Left lobe of liver (tissue), 2 donors: ENCODE measurements around the gene SLC2A13. TPM values are rescaled to one million over a fixed set of nuclear protein-coding genes. Genes with fewer than 3 reads are reported as not detected.
"Not testable (repeated sequence)": the region's sequence is repeated elsewhere in the genome, so short reads cannot be mapped to it uniquely, and the experiment has no call there.

ENCODE experiments used
- ATAC-seq: fragments of 200-7000 bp; cut with Tn5 transposase; one replicate; pipeline ENCODE4 v1.9.1; 2020; ENCODE audit warnings: mild to moderate bottlenecking, moderate library complexity
- DNase-seq: peaks from one replicate; pipeline ENCODE4 v3.0.0-alpha.2; 2020; ENCODE audit warnings: low spot score
- total RNA-seq: library from RNA; stranded (reverse); gene quantifications from one replicate; pipeline ENCODE4 v1.2.1, GENCODE V29; 2021
- donor health status: DM: no; HTN: no; CAD: no; lungs with moderate emphysema.
- donor health status: DM: no; HTN: yes; CAD: no.

Gene SLC2A13
- total RNA-seq, 1 donor from 2014 or later, result 5.7 TPM

DNA sequence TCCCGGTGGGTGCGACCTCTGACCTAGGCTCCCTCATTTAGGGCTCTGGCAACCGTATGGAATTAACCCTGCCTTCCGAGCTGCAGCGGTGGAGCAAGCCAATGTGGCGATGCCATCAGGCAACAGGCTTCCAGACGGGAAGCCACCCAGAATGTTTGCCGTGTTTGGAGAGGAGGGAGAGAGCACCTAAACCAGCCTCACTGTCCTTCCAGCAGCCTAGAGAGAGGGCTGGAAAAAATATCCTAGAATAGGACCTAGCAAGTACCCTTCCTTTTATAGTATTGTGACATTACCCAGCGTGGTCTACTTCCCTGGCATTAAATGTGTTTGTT, 287 bp upstream of the SLC2A13 start:
- ATAC-seq (no peak), DNase-seq (no peak)

- ATAC-seq (peak; percentile 62), DNase-seq (peak; percentile 64)
Observed at GRCh38 chr12:40105265-40105514, 691 bp downstream of the SLC2A13 start.

DNA sequence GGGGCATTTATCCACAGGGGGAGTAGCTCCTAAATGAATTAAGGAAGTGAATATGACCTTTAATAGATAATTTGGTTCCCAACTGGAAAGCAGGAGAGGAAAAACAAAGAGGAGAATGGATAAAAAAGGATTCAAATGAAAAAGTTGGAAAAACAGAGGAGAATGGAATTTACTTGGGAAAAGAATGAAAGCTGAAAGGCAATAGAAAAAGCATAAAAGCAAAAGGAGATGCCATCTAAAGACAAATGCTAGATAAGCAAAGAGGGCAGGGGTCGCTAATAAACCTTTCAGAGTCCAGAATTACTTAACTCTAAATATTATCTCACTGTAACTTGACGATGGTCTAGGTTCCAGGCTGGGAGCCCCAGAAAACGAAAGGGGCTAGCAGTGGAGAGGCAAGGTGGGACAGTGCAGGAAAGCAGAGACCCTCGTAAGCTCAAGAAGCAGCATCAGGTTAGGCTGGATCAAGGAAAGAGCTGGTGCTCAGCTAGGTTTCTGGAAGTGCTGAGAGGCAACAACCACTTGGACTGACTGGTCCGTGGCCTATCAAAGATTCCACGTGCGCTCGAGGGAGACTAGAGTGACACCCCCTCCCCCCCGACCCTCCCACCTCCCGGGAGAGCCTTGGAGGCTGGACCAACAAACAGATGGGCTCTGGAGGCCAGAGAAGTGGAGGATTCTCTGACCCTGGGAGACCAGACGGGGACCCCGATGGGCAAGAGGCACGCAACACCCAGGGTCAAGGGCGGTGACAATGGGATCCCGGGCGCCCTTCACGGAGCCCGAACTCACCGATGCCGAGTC, 1.2 kb downstream of the SLC2A13 start:
- DNase-seq (no peak), ATAC-seq (no peak)

DNA sequence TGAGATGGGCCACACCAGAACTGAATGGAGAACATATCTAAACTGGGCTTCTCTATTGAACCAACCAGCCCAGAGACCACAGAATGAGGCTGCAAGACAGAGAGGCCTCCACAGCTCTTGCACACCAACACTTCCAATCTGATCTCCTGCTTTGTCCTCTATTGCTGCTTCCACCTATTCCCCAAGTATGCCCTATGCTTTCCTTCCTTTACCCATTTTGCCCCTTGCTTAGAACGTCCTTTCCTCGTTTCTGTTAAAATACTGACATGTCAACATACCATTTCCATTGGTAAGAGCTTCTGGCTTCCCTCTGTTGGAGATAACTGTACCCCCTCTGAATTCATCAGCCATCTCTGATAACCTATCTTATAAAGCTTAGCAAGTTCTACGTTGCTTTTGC, 2.8 kb downstream of the SLC2A13 start:
- no peak for ATAC-seq
- no peak for DNase-seq

DNA sequence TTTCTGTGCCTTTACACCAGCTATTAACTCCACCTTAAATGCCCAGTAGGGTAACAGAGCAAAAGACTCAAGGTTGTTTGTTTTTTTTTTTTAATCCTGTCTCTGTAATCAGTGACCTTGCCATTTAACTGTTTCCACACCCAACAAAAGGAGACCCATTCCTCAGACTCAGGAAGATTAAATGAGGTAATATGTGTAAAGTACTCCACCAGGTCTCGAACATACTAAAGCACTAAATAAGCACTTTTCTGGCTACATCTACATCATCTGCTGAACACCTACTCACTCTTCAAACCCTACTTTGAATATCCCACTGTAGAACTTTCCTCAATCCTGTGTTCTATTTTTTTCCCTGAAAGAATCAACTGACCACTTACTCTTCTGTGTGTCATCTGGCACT, 4.1 kb downstream of the SLC2A13 start:
- no peak for DNase-seq
- no peak for ATAC-seq

- peak; percentile 87 for ATAC-seq
- DNase-seq, result no peak
Observed at GRCh38 chr12:40099423-40099853, 6.4 kb downstream of the SLC2A13 start.

GRCh38 chr12:40098406-40099145, 7.3 kb downstream of the SLC2A13 start:
- ATAC-seq (no peak), DNase-seq (no peak)

DNA sequence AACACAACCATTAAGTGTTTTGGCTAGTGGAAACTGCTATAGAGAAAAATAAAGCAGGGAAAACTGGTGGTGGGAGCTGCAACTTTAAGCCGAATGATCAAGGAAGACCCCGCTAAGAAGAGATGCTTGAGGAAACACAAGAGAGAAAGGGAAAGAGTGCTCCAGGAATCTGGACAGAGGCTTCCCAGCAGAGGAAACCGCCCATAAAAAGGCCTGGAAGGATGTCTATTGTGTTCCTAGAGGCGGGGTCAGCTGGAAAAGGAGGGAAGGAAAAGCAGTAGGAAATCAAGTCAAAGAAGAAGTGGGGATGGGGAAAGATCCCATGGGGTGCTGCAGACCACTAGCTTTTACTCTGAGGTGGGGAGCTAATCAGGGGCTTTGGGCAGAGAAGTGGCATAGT, 12.4 kb downstream of the SLC2A13 start:
- DNase-seq (no peak), ATAC-seq (no peak)

DNA sequence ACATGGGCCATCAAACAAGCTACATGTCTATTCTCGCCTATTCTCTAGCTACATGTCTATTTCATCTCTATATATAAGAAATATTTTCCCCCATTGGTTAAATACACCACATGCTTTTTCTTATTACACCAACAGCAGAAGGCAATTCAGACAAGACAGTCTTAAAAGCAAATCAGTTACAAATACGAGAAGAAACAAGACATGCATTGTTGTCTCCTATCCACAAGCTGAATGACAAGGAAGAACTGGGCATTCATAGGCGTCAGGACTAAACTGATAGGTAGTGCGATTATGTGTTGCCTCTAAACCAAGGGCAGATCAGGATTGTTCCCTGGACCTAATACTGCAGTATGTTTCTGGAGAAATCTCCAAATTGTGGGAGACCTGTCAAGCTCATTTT, 19.4 kb downstream of the SLC2A13 start:
- ATAC-seq (no peak), DNase-seq (no peak)

- no peak for ATAC-seq
- DNase-seq, result no peak
Observed at GRCh38 chr12:40078266-40078665, 27.6 kb downstream of the SLC2A13 start.

DNA sequence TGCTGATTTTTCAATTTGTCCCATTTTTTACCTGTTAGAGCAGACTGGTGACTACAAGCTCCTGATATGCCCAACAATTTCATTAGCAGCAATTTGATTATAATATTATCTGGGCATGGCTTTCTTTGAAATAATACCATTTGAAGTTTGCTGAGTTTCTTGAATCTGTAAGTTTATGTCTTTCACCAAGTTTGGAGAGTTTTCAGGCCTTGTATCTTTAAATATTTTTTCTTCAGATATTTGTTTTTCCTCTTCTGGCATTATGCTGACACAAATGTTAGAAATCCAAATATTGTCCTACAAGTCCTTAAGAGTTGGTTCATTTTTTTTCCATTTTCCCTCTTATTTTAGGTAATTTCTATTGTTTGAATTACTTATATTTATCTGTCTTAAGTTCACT, 30.4 kb downstream of the SLC2A13 start:
- no peak for DNase-seq
- ATAC-seq, result no peak

DNA sequence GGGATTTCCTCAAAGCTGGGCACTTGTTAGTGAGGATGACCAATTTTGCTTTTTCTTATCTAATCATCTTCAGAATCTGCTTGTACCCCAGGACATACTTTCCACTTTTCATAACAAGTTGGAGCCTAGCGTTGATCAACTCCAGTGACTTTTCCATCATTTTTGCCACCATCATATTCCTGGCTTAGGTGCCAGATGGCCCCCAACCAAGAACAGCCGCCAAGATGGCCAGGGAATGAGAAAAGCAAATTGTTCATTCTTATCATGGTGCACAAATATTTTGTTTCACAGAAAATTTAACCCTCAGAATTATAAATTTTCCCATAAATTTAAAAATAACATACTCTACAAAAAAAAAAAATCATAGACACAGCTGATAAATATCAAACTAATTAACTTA, 37.5 kb downstream of the SLC2A13 start:
- DNase-seq (no peak), ATAC-seq (no peak)

GRCh38 chr12:40065636-40066035, 40.2 kb downstream of the SLC2A13 start:
- ATAC-seq (no peak), DNase-seq (no peak)

DNA sequence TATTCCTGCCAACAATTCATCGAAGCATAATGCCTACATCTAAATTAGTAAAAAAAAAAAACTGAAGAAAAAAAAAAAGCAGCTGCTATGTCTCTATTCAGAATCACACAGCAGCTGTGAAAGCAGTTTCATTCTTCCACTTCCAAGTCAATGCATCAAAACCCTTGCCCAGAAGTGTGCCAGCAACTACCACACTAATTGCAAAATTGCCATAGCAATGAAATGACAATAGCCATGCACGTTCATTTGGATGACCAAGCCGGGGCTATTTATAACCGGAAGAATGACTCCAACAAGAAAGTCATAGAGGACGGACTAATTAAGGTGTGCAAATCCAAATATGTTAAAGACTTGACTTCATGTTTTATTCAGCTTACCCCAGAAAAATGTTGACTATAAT, 42.5 kb downstream of the SLC2A13 start:
- ATAC-seq (no peak), DNase-seq (no peak)

GRCh38 chr12:40058721-40059190, 47.1 kb downstream of the SLC2A13 start:
- ATAC-seq, result no peak
- no peak for DNase-seq

DNA sequence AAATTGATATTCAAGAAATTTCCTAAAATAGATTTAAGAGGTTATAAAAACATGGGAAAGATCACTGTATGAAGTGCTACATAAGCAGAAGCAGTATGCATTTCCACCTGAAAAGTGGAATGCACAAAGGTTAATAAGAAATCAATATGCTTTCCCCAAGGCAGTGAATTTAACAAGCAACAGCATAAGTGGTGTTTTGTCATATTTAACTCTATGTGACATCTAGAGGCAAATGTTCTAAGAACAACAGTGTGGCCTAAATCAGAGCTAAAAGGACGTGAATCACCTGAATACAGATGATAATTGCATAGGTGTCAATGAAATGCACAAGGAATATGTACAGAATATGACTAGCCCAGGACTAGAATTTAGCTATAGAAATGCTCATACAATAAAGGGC, 49.5 kb downstream of the SLC2A13 start:
- ATAC-seq (peak; percentile 40), DNase-seq (no peak)

DNA sequence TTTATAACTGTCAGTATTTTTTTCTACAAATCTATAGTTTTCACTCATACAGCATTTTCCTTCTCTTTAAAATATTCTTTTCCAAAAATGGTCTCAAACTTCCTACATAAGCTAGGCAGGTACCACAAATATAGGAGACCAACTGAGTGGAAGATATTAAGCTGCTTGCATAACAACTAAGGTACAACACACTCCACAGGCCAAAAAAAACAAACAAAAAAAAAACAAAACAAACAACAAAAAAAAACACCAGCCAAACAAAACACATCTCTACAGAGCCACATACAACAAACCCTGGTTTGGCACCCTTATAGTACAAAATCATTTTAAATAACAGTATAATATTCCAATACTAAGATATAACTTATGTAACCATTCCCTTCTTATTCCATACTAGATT, 50.1 kb downstream of the SLC2A13 start:
- no peak for DNase-seq
- no peak for ATAC-seq

DNA sequence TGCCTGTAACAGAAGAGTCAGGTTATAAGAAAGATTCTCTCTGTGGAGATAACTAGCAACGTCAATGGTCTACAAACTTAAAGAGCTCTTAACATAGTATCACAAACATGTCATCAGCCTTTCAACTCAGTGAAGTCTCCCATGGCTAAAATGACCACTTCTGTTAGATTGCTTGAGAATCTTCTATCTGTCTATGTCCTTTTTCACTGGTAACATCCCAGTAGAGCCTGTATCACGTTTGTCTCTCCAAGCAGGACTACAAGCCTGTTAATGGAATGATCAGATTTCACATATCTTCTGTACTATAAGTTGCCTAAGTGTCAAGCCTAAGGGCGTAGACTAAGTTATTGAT, 50.7 kb downstream of the SLC2A13 start:
- ATAC-seq (no peak), DNase-seq (no peak)

DNA sequence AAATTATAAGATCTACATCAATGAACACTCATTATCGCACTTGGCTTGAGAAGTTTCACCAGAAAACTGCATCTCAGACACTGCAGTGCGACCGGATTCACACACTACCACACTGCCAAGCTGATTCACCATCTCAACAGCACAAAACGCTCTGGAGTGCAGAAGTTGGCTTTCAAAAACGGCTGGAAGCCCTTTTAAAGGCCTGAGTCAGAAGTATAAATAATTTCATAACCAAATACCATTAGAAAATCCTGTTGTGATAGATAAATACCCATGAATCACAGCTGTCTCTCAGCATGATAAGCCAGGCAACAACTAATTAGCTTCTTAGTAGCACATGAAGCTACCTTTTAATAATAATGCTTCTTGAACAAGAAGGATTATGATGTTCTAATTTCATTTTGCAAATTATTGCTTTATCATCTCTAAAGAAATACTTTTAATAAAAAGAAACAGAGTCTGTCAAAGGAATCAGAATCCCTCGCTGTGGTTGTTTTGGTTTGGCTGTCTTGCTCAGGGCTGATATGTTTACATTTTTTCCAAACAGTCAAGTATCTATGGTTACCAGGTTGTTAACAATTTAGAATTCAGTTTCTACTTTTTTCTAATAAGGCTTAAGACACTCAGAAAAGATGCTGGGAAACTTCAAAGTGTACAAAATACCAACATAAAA, 51.2 kb downstream of the SLC2A13 start:
- no peak for DNase-seq
- no peak for ATAC-seq

DNA sequence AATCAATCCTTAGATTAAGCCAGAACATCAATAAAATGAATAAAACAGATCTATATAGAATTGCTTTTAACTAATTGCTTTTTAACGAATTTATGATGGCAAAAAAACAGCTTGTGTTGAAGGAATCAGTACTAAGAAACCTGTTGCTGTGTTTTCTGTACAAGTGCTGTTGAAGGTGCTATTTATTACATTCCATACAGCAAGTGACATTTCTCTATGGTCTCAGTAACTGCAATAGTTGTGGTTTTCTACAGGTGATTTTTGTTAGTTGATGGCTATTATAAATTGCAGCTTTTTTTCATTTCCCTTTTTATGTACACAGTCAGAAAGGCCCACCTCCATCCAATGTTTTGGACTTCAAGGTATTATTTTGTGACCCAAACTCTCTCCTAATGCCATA, 56.6 kb downstream of the SLC2A13 start:
- ATAC-seq (no peak), DNase-seq (no peak)

- DNase-seq, ATAC-seq: not testable (repeated sequence)
Observed at GRCh38 chr12:40047002-40047401, 58.9 kb downstream of the SLC2A13 start.

DNA sequence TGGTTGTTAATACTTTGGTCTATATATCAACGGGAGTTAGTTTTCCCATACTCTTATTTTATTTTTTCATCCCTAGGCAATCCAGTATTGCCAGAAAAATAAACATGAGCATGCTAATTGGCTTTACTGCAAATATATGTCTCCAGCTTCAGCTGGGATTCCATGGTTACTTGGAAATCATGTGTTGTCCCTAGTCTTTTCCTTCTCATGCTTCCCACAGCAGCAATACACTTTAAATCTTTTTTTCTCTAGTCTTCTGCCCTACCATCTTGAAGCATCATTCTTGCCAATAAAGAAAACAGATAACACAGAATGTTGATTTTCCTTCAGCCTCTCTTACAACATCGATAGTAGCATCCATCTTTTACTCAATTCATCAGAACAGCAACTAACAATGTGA, 60.2 kb downstream of the SLC2A13 start:
- DNase-seq (no peak), ATAC-seq (no peak)
